ENCODE results near the gene RNFT1.

The RNFT1 gene

GRCh38 chr17:59916446-59916845 is 48.1 kb downstream of the RNFT1 start:
- DNase-seq (ENCODE audit: insufficient read length, low spot score) = no peak
- TF ChIP-seq, protein P1, sequence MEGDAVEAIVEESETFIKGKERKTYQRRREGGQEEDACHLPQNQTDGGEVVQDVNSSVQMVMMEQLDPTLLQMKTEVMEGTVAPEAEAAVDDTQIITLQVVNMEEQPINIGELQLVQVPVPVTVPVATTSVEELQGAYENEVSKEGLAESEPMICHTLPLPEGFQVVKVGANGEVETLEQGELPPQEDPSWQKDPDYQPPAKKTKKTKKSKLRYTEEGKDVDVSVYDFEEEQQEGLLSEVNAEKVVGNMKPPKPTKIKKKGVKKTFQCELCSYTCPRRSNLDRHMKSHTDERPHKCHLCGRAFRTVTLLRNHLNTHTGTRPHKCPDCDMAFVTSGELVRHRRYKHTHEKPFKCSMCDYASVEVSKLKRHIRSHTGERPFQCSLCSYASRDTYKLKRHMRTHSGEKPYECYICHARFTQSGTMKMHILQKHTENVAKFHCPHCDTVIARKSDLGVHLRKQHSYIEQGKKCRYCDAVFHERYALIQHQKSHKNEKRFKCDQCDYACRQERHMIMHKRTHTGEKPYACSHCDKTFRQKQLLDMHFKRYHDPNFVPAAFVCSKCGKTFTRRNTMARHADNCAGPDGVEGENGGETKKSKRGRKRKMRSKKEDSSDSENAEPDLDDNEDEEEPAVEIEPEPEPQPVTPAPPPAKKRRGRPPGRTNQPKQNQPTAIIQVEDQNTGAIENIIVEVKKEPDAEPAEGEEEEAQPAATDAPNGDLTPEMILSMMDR (IDR thresholded peaks at IDR 0.05; ENCODE audit: insufficient read depth, missing control alignments) = no peak
- FAIRE-seq = no peak

- TF ChIP-seq, protein P1 (IDR thresholded peaks at IDR 0.05; ENCODE audit: insufficient read depth, missing control alignments) = peak; percentile 70
- peak; percentile 33 for DNase-seq (ENCODE audit: insufficient read length, low spot score)
- no peak for FAIRE-seq
These were observed 50.2 kb downstream of the RNFT1 start for GRCh38 chr17:59914274-59914854.

GRCh38 chr17:59907467-59907866 is 57.1 kb downstream of the RNFT1 start:
- DNase-seq (ENCODE audit: insufficient read length, low spot score) = no peak
- FAIRE-seq = no peak
- TF ChIP-seq, protein P1 (IDR thresholded peaks at IDR 0.05; ENCODE audit: insufficient read depth, missing control alignments) = no peak

GRCh38 chr17:59903455-59903854 is 61.1 kb downstream of the RNFT1 start:
- FAIRE-seq (no peak), DNase-seq (ENCODE audit: insufficient read length, low spot score) (no peak)
- TF ChIP-seq, protein P1 (IDR thresholded peaks at IDR 0.05; ENCODE audit: insufficient read depth, missing control alignments) = no peak

All from D721Med (cell line).